HCT116 (cell line): ENCODE measurements around the gene ALDH3A1.

Source experiments
- CTCF ChIP-seq, 3 experiments: fragments of 200-600 bp in 1 of 3; sonication (generic) in 1 of 3; IDR thresholded peaks in 2 of 3; conservative IDR thresholded peaks in 1 of 3; 2 replicates each; pipeline ENCODE4 v1.5.1; 2012 to 2017; ENCODE audit warnings: low read depth in 2 of 3, low read length in 2 of 3, antibody characterized with exemption in 1 of 3, borderline replicate concordance in 1 of 3, control low read depth in 1 of 3, mild to moderate bottlenecking in 1 of 3, mixed read lengths in 1 of 3, mixed run types in 1 of 3, moderate library complexity in 1 of 3; ENCODE audit not compliant: insufficient read depth in 1 of 3
- ELF1 ChIP-seq: IDR thresholded peaks from 2 replicates; pipeline ENCODE4 v1.6.1; 2012; ENCODE audit warnings: low read depth, borderline replicate concordance
- JUND ChIP-seq: IDR thresholded peaks from 2 replicates; pipeline ENCODE4 v1.6.1; 2012
- POLR2A ChIP-seq: IDR thresholded peaks from 2 replicates; pipeline ENCODE4 v1.7.0; 2011; ENCODE audit warnings: borderline replicate concordance; ENCODE audit not compliant: insufficient read depth, insufficient read length; ENCODE audit errors: extremely low read depth
- RAD21 ChIP-seq: IDR thresholded peaks from 2 replicates; pipeline ENCODE4 v1.6.1; 2012; ENCODE audit warnings: low read depth, mild to moderate bottlenecking
- ZNF274 ChIP-seq: fragments of 200-500 bp; sonication (Bioruptor generic); IDR thresholded peaks from 2 replicates; pipeline ENCODE4 v1.6.1; 2014; ENCODE audit warnings: mild to moderate bottlenecking, low read depth, low read length, inconsistent platforms

GRCh38 chr17:19771971-19772630 lies 24.0 kb upstream of the ALDH3A1 start:
- no peak for TF ChIP-seq POLR2A
- TF ChIP-seq RAD21, result no peak
- TF ChIP-seq ELF1, result no peak
- TF ChIP-seq ZNF274, result no peak
- no peak for TF ChIP-seq JUND
- no peak for TF ChIP-seq CTCF (IDR thresholded peaks at IDR 0.05 in 2 of 3, conservative IDR thresholded peaks at IDR 0.05 in 1 of 3; ENCODE audit: borderline replicate concordance in 1 of 3, insufficient read depth in 1 of 3, low read depth in 2 of 3, low read length in 2 of 3)
